Stimulated activated naive B cell treated with anti-CD40 and anti-IgM and Interleukin-4, amounts not matched to agents 10 μg/mL and 1 μg/mL and 100 μg/mL, for 72 hours (primary cell): ENCODE measurements around the gene RPL35.
A peak's percentile ranks its signal among the peaks of the same experiment; 100 is the strongest.

Source experiments
- ATAC-seq, 2 donors: fragments of 150-1000 bp; cut with Tn5 transposase; replicated peaks; 2 replicates each; pipeline ENCODE4 v1.10.0; 2021; ENCODE audit warnings: moderate library complexity in 1 of 2
- DNase-seq: peaks from one replicate; pipeline ENCODE4 v3.0.0; 2021
- H3K27ac Mint-ChIP-seq: one replicate; pipeline ENCODE4 v1.8.0; 2022; ENCODE audit warnings: mild to moderate bottlenecking, mixed read lengths
- H3K27me3 Mint-ChIP-seq, 2 donors: one replicate each; pipeline ENCODE4 v1.8.0; 2022; ENCODE audit warnings: mixed read lengths in 2 of 2
- H3K36me3 Mint-ChIP-seq, 2 donors: one replicate each; pipeline ENCODE4 v1.8.0; 2022; ENCODE audit warnings: mixed read lengths in 2 of 2, mild to moderate bottlenecking in 1 of 2
- H3K4me1 Mint-ChIP-seq, 2 donors: one replicate each; pipeline ENCODE4 v1.8.0; 2022; ENCODE audit warnings: mixed read lengths in 2 of 2, mild to moderate bottlenecking in 1 of 2
- H3K4me3 Mint-ChIP-seq, 2 donors: one replicate each; pipeline ENCODE4 v1.8.0; 2022; ENCODE audit warnings: mild to moderate bottlenecking in 2 of 2, mixed read lengths in 2 of 2, moderate library complexity in 1 of 2
- H3K9me3 Mint-ChIP-seq, 2 donors: one replicate each; pipeline ENCODE4 v1.8.0; 2022; ENCODE audit warnings: mixed read lengths in 2 of 2, mild to moderate bottlenecking in 1 of 2

RPL35 gene

GRCh38 chr9:124884376-124884775 lies 22.6 kb upstream of the RPL35 start:
- H3K9me3 Mint-ChIP-seq = no peaks in the 10 kb centered on the region
- H3K4me3 Mint-ChIP-seq = no peak overlapping the region
- DNase-seq = no peak
- no peak for ATAC-seq
- H3K36me3 Mint-ChIP-seq = peaks cover 29 to 46% of the 10 kb centered on the region in 2 donors
- H3K27me3 Mint-ChIP-seq = no peaks in the 10 kb centered on the region
- H3K4me1 Mint-ChIP-seq = peaks cover 0 to 9% of the 10 kb centered on the region in 2 donors
- no peak overlapping the region for H3K27ac Mint-ChIP-seq

GRCh38 chr9:124882231-124882630 lies 20.5 kb upstream of the RPL35 start:
- H3K4me1 Mint-ChIP-seq = peaks cover 0 to 14% of the 10 kb centered on the region in 2 donors
- ATAC-seq (no peak), DNase-seq (no peak)
- no peaks in the 10 kb centered on the region for H3K27me3 Mint-ChIP-seq
- H3K4me3 Mint-ChIP-seq = no peak overlapping the region
- H3K36me3 Mint-ChIP-seq = peaks cover 28 to 50% of the 10 kb centered on the region in 2 donors
- H3K27ac Mint-ChIP-seq = no peak overlapping the region
- H3K9me3 Mint-ChIP-seq = no peaks in the 10 kb centered on the region

- Mint-ChIP-seq H3K4me1 (peaks cover 6 to 15% of the 10 kb centered on the region in 2 donors), H3K4me3 (no peak overlapping the region), H3K27ac (peak overlapping the region; percentile 31), H3K36me3 (peaks cover 27 to 47% of the 10 kb centered on the region in 2 donors), H3K27me3 (no peaks in the 10 kb centered on the region), H3K9me3 (no peaks in the 10 kb centered on the region)
- DNase-seq (no peak), ATAC-seq (no peak)
Measured at GRCh38 chr9:124881138-124881743, 19.5 kb upstream of the RPL35 start.

GRCh38 chr9:124880501-124880900 lies 18.7 kb upstream of the RPL35 start:
- Mint-ChIP-seq H3K27ac (no peak overlapping the region), H3K27me3 (no peaks in the 10 kb centered on the region), H3K4me1 (peaks cover 7 to 15% of the 10 kb centered on the region in 2 donors), H3K9me3 (no peaks in the 10 kb centered on the region), H3K4me3 (no peak overlapping the region), H3K36me3 (peaks cover 23 to 46% of the 10 kb centered on the region in 2 donors)
- no peak for DNase-seq
- ATAC-seq = no peak

GRCh38 chr9:124879226-124879625 lies 17.5 kb upstream of the RPL35 start:
- peak overlapping the region; percentile 16 for H3K27ac Mint-ChIP-seq
- H3K27me3 Mint-ChIP-seq = no peaks in the 10 kb centered on the region
- H3K9me3 Mint-ChIP-seq = no peaks in the 10 kb centered on the region
- no peak overlapping the region for H3K4me3 Mint-ChIP-seq
- DNase-seq (no peak), ATAC-seq (no peak)
- peaks cover 24 to 48% of the 10 kb centered on the region in 2 donors for H3K36me3 Mint-ChIP-seq
- H3K4me1 Mint-ChIP-seq = peaks cover 11 to 17% of the 10 kb centered on the region in 2 donors

GRCh38 chr9:124878518-124878917 lies 16.8 kb upstream of the RPL35 start:
- ATAC-seq (no peak), DNase-seq (no peak)
- Mint-ChIP-seq H3K4me1 (peaks cover 13 to 20% of the 10 kb centered on the region in 2 donors), H3K36me3 (peaks cover 24 to 49% of the 10 kb centered on the region in 2 donors), H3K27me3 (no peaks in the 10 kb centered on the region), H3K27ac (peak overlapping the region; percentile 14), H3K4me3 (no peak overlapping the region), H3K9me3 (no peaks in the 10 kb centered on the region)

GRCh38 chr9:124878021-124878420 lies 16.3 kb upstream of the RPL35 start:
- Mint-ChIP-seq H3K4me3 (no peak overlapping the region), H3K27me3 (no peaks in the 10 kb centered on the region), H3K36me3 (peaks cover 29 to 51% of the 10 kb centered on the region in 2 donors), H3K27ac (no peak overlapping the region), H3K9me3 (no peaks in the 10 kb centered on the region), H3K4me1 (peaks cover 18 to 25% of the 10 kb centered on the region in 2 donors)
- DNase-seq (no peak), ATAC-seq (no peak)

- peak overlapping the region; percentile 91 for H3K27ac Mint-ChIP-seq
- no peak for ATAC-seq
- no peak for DNase-seq
- H3K27me3 Mint-ChIP-seq = no peaks in the 10 kb centered on the region
- H3K36me3 Mint-ChIP-seq = peaks cover 36 to 58% of the 10 kb centered on the region in 2 donors
- H3K4me1 Mint-ChIP-seq = peaks cover 24 to 33% of the 10 kb centered on the region in 2 donors
- H3K4me3 Mint-ChIP-seq = no peak overlapping the region
- no peaks in the 10 kb centered on the region for H3K9me3 Mint-ChIP-seq
Measured at GRCh38 chr9:124877021-124877782, 15.4 kb upstream of the RPL35 start.

- Mint-ChIP-seq H3K4me3 (no peak overlapping the region), H3K9me3 (no peaks in the 10 kb centered on the region), H3K27me3 (no peaks in the 10 kb centered on the region), H3K27ac (peak overlapping the region; percentile 84), H3K36me3 (peaks cover 41 to 68% of the 10 kb centered on the region in 2 donors), H3K4me1 (peaks cover 38 to 50% of the 10 kb centered on the region in 2 donors)
- no peak for ATAC-seq
- DNase-seq = no peak
Measured at GRCh38 chr9:124875501-124875900, 13.7 kb upstream of the RPL35 start.

GRCh38 chr9:124873664-124874063 lies 11.9 kb upstream of the RPL35 start:
- Mint-ChIP-seq H3K9me3 (no peaks in the 10 kb centered on the region), H3K36me3 (peaks cover 43 to 72% of the 10 kb centered on the region in 2 donors), H3K27me3 (no peaks in the 10 kb centered on the region), H3K27ac (peak overlapping the region; percentile 98), H3K4me3 (peak overlapping the region; percentile 89 to 97), H3K4me1 (peaks cover 37 to 57% of the 10 kb centered on the region in 2 donors)
- no peak for ATAC-seq
- DNase-seq = no peak

- H3K27me3 Mint-ChIP-seq = no peaks in the 10 kb centered on the region
- H3K36me3 Mint-ChIP-seq = peaks cover 39 to 68% of the 10 kb centered on the region in 2 donors
- peak overlapping the region; percentile 89 to 97 for H3K4me3 Mint-ChIP-seq
- ATAC-seq (no peak), DNase-seq (no peak)
- H3K27ac Mint-ChIP-seq = peak overlapping the region; percentile 98
- H3K9me3 Mint-ChIP-seq = no peaks in the 10 kb centered on the region
- H3K4me1 Mint-ChIP-seq = peaks cover 37 to 67% of the 10 kb centered on the region in 2 donors
Measured at GRCh38 chr9:124871156-124871561, 9.4 kb upstream of the RPL35 start.

- peak; percentile 7 to 16 for ATAC-seq
- Mint-ChIP-seq H3K4me1 (peaks cover 37 to 67% of the 10 kb centered on the region in 2 donors), H3K36me3 (peaks cover 39 to 65% of the 10 kb centered on the region in 2 donors), H3K27me3 (no peaks in the 10 kb centered on the region), H3K27ac (peak overlapping the region; percentile 98), H3K9me3 (no peaks in the 10 kb centered on the region), H3K4me3 (peak overlapping the region; percentile 89 to 97)
- no peak for DNase-seq
Measured at GRCh38 chr9:124870723-124871122, 9.0 kb upstream of the RPL35 start.

- peak; percentile 55 to 64 for ATAC-seq
- no peaks in the 10 kb centered on the region for H3K9me3 Mint-ChIP-seq
- peak; percentile 73 for DNase-seq
- peak overlapping the region; percentile 98 for H3K27ac Mint-ChIP-seq
- peaks cover 37 to 61% of the 10 kb centered on the region in 2 donors for H3K4me1 Mint-ChIP-seq
- peak overlapping the region; percentile 89 to 97 for H3K4me3 Mint-ChIP-seq
- no peaks in the 10 kb centered on the region for H3K27me3 Mint-ChIP-seq
- H3K36me3 Mint-ChIP-seq = peaks cover 35 to 59% of the 10 kb centered on the region in 2 donors
Measured at GRCh38 chr9:124869986-124870560, 8.3 kb upstream of the RPL35 start.

- H3K27ac Mint-ChIP-seq = peak overlapping the region; percentile 98
- ATAC-seq (peak; percentile 6), DNase-seq (no peak)
- peaks cover 37 to 56% of the 10 kb centered on the region in 2 donors for H3K4me1 Mint-ChIP-seq
- H3K4me3 Mint-ChIP-seq = peak overlapping the region; percentile 89 to 97
- peaks cover 35 to 53% of the 10 kb centered on the region in 2 donors for H3K36me3 Mint-ChIP-seq
- H3K9me3 Mint-ChIP-seq = no peaks in the 10 kb centered on the region
- H3K27me3 Mint-ChIP-seq = no peaks in the 10 kb centered on the region
Measured at GRCh38 chr9:124869466-124869985, 7.8 kb upstream of the RPL35 start.
